GM19023 (cell line): Measurements from ENCODE around the gene PHB1.
A peak's percentile ranks its signal among the peaks of the same experiment; 100 is the strongest.

ENCODE experiments used
- ATAC-seq: cut with Tn5 transposase; IDR thresholded peaks from one replicate; pipeline ENCODE4 v1.9.1; 2021; ENCODE audit warnings: mild to moderate bottlenecking, moderate library complexity; ENCODE audit not compliant: unreplicated experiment

Gene PHB1

DNA sequence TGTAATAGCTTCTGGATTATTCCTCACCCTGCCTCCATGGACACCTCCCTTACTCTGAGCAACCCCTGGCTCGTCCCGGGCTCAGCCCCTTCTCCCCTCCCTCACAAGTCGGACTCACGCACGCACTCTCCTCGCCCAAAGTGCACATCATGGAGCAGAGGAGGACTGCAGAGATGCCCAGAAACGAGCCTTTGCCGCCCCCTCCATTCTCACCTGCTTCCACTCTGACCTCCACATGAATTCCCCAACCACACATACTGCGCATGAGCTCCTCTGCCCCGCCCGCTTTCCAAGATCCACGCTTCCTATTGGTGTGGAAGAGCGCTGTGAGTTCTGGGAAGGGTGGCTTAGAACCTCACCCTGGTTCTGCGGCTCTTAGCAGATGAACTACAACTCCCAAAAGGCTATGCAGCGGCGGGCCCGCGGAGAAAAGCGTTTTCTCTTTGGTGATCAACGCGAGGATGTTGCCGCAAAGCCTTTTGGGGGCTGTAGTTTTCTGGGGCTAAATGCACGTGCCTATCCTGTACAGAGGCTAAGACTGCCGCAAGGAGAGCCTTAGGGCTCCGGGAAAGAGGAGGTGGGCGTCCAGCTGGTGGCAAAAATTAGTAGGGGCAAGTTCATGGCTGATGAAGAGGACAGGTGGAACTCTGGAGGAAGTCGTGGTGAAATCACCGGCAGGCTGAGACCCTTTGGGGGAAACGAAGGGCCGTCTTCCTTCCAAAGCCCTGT lies at the start of gene PHB1:
Gene PHB1 (minus strand): TSS at position 261 of the 729 bp plus-strand sequence. CDS start 1,618 bp downstream, outside the sequence.
- ATAC-seq, result peak; percentile 98

DNA sequence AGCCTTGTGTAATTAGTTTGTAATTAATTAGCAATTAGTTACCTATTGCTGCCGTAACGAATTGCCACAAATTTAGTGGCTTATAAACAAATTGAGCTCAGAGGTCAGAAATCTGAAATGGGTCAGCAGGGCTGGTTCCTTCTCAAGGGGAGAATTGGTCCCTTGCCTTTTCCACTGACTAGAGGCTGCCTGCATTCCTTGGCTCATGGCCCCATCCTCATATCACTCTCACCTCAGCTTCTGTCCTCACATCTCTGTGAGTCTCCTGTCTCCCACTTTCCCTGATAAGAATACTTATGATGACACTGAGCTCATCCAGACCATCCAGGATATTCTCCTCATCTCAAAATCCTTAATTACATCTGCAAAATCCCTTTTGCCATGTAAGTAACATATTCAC lies 49.4 kb upstream of the PHB1 start:
- no peak for ATAC-seq

DNA sequence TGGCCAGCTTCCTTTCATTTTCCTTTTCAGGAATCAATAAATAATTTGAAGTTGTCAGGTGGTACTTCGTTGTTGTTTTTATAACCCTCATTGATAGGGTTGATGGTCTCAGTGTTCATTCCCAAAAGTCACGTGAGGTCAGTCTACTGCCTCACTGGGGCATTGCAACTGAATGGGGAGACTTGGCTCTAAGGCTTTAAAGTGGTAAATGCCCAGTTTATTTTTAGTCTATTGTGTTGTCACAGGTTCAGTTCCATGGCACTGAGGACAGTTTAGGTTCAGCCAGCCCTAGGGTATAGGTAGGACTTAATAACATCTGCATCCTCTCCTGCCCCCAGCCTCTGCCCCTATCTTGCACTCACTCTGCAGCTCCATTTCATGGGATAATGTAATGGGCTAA lies 46.9 kb upstream of the PHB1 start:
- no peak for ATAC-seq

DNA sequence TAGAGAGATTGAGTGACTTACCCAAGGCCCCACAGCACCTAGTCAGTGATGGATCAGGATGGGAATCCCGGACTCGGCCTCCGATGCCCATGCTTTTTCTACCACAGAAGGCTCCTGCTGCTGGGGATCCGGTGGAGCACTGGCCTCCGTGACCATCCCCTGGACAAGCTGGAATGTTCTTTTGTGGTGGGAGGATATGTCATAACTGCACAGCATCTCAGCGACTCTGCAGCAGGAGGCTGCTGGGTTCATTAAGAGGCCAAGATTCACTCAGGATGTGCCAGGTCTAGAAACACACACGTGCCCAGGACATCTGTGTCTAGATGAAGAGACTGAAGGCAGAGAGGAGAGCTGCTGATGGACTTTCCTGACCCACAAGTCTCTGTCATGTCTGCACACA lies 45.7 kb upstream of the PHB1 start:
- ATAC-seq, result no peak

DNA sequence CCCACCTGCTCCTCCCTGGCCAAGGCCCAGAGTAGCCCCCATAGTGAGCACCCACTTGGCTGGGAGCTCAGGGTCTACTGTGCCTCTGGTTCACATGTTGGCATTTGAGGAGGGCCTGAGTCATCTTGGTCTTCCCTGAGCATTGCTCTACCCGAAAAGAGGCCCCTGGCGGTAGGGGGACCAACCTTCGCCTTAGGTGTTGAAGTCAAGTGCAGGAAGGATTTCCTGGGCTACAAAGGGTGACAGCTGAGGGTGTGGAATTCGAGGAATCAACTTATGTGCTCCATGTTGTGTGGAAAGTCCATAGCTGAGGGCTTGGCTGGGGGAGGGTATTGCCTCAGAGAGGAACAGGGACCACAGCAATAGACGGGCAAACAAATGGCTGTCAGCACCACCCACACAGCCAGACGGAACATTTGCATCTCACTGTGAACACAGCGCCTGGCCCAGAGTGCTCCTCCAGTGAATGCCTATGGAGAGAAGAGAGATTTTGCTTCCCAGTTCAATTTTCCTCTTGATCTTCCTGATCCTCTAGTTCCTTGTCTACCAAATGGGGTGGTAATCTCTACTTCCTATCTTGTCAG lies 44.8 kb upstream of the PHB1 start:
- ATAC-seq, result no peak

DNA sequence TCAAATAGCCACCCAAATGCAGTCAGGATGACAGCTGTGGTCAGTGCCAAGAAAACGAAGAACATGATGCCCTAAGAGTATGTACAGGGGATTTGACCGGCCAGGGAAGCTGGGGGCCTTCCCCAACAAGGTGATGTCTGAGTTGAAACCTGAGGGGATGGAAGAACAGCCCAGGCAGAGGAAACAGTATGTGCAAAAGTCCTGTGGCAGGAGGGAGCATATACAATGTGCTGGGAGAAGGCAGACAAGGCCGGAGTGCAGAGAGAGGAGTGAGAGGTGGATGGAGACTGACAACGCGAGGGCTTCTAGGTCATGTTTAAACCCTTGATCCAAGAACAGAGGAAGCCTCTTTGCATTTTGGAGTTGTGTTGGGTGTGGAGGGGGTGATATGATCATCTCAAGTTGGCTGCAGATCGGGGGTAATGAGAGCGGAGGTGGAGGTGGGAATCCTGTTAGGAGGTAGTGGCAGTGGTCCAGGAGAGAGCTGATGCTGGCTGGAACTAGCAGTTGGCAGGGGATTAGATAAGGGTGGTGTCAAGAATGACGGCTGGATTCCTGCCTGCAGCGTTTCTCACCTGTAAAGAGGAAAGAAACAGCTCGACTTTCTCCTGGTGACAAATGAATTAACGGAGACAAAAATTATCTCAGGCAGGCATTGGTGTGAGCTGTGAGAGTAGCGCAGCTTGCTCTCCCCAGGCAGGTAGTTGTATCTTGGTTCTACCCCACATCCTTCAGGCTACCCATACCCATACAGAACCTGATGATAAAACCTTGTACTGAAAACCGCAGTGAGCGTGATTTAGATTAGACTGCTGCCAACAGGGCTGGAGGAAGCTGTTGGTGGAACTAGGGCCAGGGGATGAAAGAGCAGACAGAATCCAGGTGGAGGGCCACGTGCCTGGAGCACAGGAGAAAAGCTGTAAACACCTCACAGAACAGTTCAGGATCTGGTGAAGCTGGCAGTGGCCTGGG lies 43.2 kb upstream of the PHB1 start:
- ATAC-seq, result no peak

DNA sequence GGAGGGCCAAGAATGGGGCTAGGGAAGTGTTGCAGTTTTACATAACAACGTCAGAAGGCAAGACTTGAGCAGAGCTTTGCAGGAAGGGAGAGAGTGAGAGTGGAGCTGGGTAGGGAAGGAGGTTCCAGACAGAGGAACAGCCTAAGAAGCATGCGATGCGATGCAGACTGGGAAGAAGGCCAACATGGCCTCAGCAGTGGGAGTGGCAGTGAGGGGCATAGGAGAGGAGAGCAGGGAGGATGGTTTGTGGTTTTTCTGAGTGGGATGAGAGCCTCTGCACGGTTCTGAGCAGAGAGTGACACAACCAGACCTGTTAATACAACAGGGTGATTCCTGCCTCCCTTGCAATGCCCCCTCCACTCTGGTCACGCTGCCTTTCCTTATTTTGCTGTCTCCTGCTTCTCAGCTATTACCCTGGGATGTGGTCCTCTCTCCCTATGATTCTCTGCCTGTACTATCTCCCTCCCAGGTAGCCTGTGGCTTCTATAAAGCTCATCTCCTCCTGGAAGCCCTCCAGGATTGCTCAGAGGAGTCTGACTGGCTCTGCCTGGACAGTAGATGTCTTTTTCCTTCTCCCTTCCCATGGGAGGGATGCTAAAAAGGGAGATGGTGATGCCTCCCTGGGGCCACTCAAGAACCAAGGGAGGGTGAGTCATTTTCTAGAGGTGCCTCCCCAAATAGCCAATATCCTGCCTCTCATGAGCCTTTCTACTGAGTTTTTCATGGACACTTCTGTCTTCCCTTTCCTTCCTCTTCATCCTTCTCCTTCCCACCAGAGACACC lies 41.7 kb upstream of the PHB1 start:
- no peak for ATAC-seq

DNA sequence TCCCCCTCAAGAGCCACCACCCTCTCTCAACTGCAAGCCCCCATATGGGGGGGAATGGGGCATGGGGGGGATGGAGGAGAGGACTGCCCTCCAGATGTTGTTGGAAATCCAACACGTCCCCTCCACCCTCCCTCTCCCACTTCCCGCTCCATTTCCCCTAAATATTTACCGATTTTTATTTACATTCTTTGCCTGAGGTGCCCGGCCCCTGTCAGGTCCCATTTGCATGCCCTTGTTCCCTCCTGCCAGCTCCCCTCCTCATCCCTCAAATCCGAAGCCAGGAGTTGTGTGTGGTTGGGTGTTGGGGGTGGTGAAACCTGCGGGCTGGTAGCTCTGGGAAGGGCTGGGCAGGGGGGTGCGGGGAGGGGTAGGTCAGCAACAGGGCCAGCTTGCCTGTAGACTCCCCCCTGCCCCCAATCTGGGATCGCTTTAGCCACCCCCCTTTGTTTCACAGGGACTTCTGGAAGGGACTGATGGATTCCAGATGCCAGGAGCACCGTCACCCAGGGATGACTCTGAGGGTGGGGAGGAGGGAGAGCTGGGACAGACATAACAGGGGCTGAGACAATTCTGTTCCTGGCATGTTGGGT lies 40.7 kb upstream of the PHB1 start:
- no peak for ATAC-seq

DNA sequence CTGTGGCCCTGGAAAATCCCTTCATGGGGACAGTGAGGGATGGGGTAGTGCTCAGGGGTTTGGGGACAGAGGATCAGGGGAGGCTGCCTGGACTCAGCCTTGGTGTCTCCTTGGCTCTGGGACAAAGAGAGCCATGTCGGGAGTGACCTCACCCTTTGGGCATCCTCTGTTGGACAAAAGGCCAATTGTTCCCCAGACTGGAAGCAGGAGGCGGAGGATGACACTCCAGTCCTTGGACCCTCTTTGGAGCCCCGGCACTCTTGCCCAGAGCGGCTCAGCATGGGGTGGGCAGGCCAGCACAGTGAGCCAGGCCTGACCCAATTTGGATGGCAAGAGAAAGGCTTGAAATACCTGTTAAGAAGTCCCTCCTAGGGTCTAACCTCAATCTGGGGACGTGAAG lies 39.4 kb upstream of the PHB1 start:
- ATAC-seq, result no peak

DNA sequence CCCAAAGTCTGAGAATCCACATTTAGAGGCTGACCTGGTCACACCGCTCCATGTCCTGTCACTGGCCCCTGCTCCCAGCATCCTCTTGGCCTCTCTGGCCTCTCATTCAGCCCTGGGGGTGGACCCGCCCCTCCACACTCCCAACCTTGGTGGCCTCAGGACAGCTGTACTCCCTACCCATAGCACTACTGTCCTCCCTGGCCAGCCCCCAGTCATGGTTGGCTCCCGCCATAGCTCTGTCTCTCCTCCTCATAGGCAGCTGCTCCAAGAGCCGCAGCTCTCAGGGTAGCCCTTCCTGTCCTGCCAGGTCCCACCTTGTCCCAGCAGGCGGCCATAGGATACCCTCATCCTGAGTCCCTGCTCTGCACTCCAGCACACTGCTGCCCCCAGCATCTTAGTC lies 38.0 kb upstream of the PHB1 start:
- ATAC-seq, result no peak

DNA sequence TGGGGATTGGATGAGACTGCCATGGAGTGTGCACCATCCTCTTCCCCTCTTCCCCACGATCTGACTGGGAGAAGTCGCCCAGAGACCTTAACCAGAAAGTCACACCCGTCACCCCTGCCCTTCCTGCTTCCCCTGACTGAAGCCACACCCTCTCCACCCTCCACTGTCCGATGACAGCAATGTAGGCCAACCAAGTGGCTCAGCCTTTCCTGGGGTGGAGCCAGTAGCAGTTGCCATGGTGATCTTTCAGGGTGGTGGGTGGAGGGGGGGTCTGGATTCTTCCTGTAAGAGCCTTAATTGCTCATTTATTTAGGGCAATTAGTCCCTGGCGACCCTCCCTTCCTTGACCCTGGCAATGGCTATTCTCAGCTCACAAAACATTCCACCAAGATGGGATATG lies 37.5 kb upstream of the PHB1 start:
- no peak for ATAC-seq

DNA sequence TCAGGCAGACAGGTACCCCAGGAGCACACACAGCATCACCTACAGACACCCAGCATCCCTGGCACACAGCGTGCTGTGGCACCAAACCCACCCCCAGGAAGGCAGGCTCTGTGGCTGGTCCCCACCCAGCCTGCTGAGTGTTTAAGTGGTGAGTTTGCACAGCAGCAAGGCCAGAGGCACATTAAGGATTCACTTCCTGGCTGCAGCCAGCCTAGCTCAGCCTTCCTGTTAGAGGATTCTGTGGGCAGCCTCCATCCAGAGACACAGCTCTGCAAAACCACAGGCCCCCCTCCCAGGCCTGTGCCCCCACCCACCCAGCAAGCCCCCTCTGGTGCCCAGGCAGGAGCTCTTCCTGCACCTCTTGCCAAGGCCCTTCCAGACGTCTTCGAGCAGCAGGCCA lies 36.1 kb upstream of the PHB1 start:
- no peak for ATAC-seq

DNA sequence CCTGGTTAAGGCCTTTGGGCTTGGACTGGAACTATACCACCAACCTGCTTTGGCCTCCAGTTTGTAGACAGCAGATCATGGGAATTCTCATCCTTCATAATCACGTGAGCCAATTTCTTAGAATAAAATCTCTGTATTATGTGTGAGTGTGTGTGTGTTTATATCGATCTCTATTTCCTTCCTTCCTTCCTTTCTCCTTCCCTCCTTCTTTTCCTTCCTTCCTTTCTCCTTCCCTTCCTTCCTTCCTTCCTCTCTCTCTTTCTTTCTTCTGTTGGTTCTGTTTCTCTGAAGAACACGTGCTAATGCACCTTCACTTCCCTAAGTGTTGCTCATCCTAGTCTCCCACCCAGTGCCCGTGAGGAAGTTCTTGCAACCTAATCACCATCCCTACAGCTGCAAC lies 35.5 kb upstream of the PHB1 start:
- ATAC-seq, result no peak

DNA sequence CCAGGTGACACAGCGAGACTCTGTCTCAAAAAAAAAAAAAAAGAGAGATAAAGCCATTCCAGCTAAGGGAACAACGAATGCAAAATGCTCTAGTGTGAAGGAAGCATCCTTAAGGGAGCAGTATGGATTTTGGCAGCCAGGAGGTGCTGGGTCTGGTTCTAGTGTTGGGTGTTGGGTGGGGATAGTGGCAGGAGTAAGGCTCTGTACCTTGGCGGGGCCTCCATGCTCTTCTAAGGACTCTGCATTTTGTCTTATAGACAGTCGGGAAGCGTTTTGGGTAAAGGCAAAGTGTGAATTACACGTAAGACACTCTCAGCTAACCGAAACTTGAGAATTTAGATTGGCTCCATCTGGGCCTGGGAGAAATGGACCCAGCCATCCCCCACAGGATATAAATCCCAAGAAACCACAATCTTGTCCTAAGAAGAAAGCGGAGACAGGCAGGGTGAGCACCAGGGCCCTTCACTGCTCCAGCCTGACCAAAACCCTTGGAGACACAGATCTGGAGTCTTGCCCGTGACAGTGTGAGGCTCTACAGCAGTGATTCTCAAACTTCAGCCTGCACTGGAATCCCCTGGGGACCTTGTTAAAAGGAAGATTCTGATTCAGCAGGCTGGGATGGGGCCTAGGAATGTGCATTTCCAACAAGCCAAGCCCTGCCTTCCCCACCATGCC lies 33.1 kb upstream of the PHB1 start:
- ATAC-seq, result no peak

DNA sequence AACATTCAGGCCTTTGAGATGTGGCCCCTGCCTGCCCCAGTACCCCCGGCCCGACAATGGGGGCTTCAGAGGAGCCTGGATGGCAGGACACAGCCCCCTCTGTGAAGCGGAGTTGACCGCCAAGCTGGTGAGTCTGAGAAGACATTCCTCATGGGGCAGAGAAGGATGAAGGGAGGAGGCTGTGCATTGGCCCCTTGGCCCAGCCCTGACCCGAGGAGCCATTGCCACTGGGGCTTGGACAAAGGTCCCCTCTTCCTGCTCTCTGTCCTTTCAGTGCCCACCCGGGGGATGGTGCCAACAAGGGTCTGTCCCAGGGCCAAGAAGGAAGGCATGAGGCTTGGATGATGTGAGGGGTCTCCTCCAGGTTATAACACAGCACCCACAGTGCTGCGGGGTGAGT lies 30.9 kb upstream of the PHB1 start:
- no peak for ATAC-seq

DNA sequence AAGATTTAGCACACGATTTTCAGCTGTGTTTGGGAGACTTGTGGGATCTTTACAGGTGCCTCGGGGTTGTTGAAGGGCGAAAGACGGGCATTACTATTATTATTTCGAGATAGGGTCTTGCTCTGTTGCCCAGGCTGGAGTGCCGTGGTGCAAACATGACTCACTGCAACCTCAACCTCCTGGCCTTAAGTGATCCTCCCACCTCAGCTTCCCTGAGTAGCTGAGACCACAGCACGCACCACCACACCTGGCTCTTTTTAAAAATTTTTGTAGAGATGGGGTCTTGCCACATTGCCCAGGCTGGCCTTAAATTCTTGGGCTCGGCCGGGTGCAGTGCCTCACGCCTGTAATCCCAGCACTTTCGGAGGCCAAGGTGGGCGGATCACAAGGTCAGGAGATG lies 29.7 kb upstream of the PHB1 start:
- ATAC-seq, result no peak

DNA sequence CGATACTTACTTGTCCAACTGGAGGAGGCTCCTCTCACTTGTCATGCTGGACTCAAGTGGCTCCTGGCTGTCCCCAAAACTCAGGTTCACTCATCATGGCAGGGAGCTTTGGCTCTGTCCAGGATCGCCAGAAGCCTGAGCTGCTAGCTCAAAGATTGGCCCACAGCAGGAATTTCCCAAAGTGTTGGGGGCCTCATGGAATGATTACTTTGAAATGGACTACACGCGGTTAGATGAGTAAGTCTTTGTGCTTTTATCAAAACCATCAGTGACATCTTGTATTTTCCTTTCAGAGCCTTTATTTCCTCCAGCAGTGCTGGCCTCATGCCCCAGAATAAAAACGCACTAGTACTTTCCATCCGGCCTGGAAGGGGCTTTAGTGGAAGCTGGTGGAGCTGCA lies 29.2 kb upstream of the PHB1 start:
- no peak for ATAC-seq

DNA sequence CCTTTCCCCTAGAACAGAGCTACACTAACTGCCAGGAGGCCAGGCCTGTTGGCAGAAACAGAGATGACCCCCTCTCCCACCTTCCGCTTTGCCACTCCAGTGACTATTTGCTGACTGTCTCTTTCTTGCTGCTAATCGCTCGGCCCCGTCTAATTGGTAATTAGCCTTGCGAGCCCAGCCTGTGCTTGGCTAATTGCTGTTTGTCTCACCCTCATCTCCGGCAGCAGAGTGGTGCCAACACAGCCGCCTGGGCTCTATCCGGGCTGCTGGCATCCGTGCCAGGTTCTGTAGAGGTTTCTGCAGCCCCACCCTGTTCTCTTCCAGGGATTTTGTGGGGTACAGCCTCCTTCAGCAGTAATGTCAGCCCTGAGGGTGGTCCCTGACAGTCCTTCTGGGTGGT lies 27.4 kb upstream of the PHB1 start:
- no peak for ATAC-seq

DNA sequence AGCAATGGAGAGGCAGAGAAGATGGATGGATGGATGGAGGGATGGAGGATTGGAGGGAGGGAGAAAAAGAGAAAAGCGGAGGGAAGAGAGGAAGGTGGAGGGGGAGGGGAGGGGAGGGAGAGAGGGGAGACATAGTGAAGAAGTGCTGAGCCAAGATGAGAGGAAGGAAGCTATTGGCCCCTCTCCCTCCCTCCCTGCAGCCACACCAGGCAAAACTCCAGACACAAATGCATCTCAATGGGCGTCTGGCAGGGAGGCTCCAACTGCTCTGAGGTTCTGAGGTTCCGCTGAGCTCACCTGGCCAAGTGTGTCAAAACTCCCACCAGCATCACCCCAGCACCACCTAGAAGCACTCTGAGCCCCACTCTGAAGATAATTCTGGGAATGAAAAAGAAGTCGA lies 26.9 kb upstream of the PHB1 start:
- ATAC-seq, result no peak

DNA sequence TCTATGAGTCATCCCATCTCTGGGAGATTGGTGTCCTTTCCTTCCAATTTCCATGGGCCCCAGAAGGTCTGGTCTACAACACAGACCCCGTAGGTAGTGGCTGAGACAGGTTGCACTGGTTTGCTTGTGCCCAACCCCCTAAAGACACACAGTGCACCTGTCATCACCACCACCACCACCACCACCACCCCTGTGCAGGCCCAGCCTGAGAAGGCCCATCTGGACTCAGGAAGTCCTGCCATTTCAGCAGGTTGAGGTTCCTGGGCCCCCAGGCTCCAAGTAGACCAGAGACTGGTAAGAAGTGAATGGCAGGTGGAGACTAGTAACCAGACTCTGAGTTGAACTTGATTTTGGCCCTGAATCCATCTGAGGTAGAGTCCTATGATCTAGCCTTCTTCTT lies 25.9 kb upstream of the PHB1 start:
- no peak for ATAC-seq
